Astrocyte of the cerebellum (primary cell): ENCODE data around the gene CRYBG3.

Source experiments
- DNase-seq: peaks from one replicate; pipeline ENCODE4 v3.0.0-alpha.2; 2011; ENCODE audit warnings: low read depth
- H3K4me3 ChIP-seq: 2 replicates; pipeline ENCODE4 v1.5.1; 2011; ENCODE audit warnings: mild to moderate bottlenecking, low read depth, low read length, moderate library complexity
- in situ Hi-C: cut with HindIII; loops from 2 replicates; pipeline ENCODE4 v1.10.0; 2017; ENCODE audit warnings: low sequenced_read_pairs
- TF ChIP-seq, protein P1 (sequence below): IDR thresholded peaks from 2 replicates; pipeline ENCODE4 v1.5.1; 2012; ENCODE audit warnings: low read length, low read depth, moderate library complexity, mild to moderate bottlenecking; ENCODE audit errors: missing control alignments

The CRYBG3 gene

GRCh38 chr3:97932387-97932801 is 110.6 kb downstream of the CRYBG3 start:
- H3K4me3 ChIP-seq = no peak overlapping the region
- DNase-seq = no peak
- in situ Hi-C loops = no loop called here
- TF ChIP-seq, protein P1, sequence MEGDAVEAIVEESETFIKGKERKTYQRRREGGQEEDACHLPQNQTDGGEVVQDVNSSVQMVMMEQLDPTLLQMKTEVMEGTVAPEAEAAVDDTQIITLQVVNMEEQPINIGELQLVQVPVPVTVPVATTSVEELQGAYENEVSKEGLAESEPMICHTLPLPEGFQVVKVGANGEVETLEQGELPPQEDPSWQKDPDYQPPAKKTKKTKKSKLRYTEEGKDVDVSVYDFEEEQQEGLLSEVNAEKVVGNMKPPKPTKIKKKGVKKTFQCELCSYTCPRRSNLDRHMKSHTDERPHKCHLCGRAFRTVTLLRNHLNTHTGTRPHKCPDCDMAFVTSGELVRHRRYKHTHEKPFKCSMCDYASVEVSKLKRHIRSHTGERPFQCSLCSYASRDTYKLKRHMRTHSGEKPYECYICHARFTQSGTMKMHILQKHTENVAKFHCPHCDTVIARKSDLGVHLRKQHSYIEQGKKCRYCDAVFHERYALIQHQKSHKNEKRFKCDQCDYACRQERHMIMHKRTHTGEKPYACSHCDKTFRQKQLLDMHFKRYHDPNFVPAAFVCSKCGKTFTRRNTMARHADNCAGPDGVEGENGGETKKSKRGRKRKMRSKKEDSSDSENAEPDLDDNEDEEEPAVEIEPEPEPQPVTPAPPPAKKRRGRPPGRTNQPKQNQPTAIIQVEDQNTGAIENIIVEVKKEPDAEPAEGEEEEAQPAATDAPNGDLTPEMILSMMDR = no peak

- no peak overlapping the region for H3K4me3 ChIP-seq
- no peak for DNase-seq
- TF ChIP-seq, protein P1 = no peak
- in situ Hi-C loops = no loop called here
These were observed 113.3 kb downstream of the CRYBG3 start for GRCh38 chr3:97934980-97935695.

DNA sequence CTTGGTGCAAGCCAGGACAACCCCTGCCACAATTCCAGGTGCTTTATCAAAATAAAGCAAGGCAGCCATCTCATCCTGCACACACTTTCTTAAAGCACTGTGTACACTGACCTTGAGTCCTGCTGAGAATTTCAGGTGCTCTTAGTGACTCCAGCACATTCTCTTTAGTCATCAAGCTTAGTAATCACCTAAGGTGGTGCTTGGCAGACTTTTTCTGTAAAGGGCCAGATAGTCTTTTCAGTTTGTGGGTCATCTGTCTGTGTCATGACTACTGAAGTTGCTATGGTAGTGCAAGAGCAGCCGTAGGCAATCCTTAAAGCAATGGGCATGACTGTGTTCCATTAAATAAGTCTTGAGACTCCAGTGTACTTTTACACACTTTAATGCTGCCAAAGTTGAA is 114.0 kb downstream of the CRYBG3 start:
- DNase-seq = no peak
- TF ChIP-seq, protein P1 = no peak
- in situ Hi-C loops = no loop called here
- no peak overlapping the region for H3K4me3 ChIP-seq

- in situ Hi-C loops = no loop called here
- no peak overlapping the region for H3K4me3 ChIP-seq
- TF ChIP-seq, protein P1 = no peak
- no peak for DNase-seq
These were observed 115.4 kb downstream of the CRYBG3 start for GRCh38 chr3:97937205-97937604.

GRCh38 chr3:97938444-97938843 is 116.6 kb downstream of the CRYBG3 start:
- TF ChIP-seq, protein P1 = no peak
- H3K4me3 ChIP-seq = no peak overlapping the region
- no peak for DNase-seq
- in situ Hi-C loops = no loop called here

DNA sequence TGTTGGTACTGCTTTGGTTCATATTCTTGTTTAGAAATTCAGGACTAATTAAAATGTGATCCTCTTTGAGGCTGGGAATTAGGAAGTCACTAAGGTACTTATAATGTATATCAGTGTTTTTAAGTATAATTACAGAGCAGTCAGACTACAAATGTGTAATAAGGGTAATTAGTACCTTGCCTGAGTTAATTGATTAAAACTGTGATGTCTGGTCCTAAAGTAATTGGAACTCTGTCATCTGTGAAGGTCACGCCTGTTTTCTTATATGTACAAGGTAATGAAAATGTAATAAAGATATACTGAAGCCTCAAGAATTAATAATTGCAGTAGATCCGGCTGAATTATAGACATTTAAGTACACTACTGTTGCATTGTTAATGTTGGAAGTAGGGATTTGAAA is 117.6 kb downstream of the CRYBG3 start:
- TF ChIP-seq, protein P1 = no peak
- H3K4me3 ChIP-seq = no peak overlapping the region
- in situ Hi-C loops = no loop called here
- no peak for DNase-seq
